ENCODE data around the gene CD68. TPM values are rescaled to one million over a fixed set of nuclear protein-coding genes. Genes with fewer than 3 reads are reported as not detected.

Gene CD68, protein sequence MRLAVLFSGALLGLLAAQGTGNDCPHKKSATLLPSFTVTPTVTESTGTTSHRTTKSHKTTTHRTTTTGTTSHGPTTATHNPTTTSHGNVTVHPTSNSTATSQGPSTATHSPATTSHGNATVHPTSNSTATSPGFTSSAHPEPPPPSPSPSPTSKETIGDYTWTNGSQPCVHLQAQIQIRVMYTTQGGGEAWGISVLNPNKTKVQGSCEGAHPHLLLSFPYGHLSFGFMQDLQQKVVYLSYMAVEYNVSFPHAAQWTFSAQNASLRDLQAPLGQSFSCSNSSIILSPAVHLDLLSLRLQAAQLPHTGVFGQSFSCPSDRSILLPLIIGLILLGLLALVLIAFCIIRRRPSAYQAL
- total RNA-seq: 1 to 10 TPM; 4.8 to 5.3 (median 4.9) TPM

DNA sequence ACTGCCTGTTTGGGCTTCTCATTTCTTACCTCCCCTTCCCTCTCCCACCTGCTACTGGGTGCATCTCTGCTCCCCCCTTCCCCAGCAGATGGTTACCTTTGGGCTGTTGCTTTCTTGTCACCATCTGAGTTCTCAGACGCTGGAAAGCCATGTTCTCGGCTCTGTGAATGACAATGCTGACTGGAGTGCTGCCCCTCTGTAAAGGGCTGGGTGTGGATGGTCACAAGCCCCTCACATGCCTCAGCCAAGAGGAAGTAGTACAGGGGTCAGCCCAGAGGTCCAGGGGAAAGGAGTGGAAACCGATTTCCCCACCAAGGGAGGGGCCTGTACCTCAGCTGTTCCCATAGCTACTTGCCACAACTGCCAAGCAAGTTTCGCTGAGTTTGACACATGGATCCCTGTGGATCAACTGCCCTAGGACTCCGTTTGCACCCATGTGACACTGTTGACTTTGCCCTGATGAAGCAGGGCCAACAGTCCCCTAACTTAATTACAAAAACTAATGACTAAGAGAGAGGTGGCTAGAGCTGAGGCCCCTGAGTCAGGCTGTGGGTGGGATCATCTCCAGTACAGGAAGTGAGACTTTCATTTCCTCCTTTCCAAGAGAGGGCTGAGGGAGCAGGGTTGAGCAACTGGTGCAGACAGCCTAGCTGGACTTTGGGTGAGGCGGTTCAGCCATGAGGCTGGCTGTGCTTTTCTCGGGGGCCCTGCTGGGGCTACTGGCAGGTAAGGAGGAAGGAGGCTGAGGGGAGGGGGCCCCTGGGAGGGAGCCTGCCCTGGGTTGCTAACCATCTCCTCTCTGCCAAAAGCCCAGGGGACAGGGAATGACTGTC, at the start of gene CD68:
Gene CD68 (plus strand): TSS at position 638 of the 833 bp plus-strand sequence. CDS start 40 bp downstream, at position 678.
- ATAC-seq (peak; percentile 58 to 62), DNase-seq (peak; percentile 63)
- peaks cover 83% of the 10 kb centered on the region for H3K4me1 Mint-ChIP-seq (ENCODE audit: low read depth)
- H3K36me3 Mint-ChIP-seq (ENCODE audit: insufficient read depth): peaks cover 53% of the 10 kb centered on the region
- peak within 1 kb of the TSS; percentile 58 for H3K4me3 Mint-ChIP-seq
- H3K27me3 Mint-ChIP-seq (ENCODE audit: low read depth): no peaks in the 10 kb centered on the region
- H3K9me3 Mint-ChIP-seq: no peaks in the 10 kb centered on the region

GRCh38 chr17:7530023-7530900, 49.2 kb upstream of the CD68 start:
- no peaks in the 10 kb centered on the region for H3K4me1 Mint-ChIP-seq (ENCODE audit: low read depth)
- ATAC-seq: no peak
- H3K9me3 Mint-ChIP-seq: no peaks in the 10 kb centered on the region
- no peak for DNase-seq
- no peaks in the 10 kb centered on the region for H3K36me3 Mint-ChIP-seq (ENCODE audit: insufficient read depth)
- H3K4me3 Mint-ChIP-seq: no peak overlapping the region
- no peaks in the 10 kb centered on the region for H3K27me3 Mint-ChIP-seq (ENCODE audit: low read depth)

DNA sequence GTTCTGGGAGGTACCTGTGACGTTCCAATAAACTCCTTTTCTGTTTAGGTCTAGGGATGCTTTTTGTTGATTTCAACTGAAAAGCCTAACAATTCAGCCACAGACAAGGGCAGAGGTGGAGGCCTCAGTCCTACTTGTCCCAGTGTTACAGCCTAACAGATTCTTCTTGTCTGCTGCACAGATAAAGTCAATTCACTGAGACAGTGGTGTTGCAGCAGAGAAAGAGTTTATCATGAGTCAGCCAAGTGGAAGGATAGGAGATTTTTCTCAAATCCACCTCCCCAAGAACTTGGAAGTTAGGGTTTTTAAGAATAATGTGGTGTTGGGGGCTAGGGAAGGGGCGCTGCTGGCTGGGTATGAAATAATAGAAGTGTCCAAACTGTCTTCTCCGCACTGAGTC, 41.4 kb upstream of the CD68 start:
- H3K27me3 Mint-ChIP-seq (ENCODE audit: low read depth): no peaks in the 10 kb centered on the region
- no peaks in the 10 kb centered on the region for H3K36me3 Mint-ChIP-seq (ENCODE audit: insufficient read depth)
- H3K4me1 Mint-ChIP-seq (ENCODE audit: low read depth): no peaks in the 10 kb centered on the region
- H3K4me3 Mint-ChIP-seq: no peak overlapping the region
- no peaks in the 10 kb centered on the region for H3K9me3 Mint-ChIP-seq
- DNase-seq (no peak), ATAC-seq (no peak)

- Mint-ChIP-seq H3K27me3 (ENCODE audit: low read depth) (no peaks in the 10 kb centered on the region), H3K4me3 (no peak overlapping the region), H3K36me3 (ENCODE audit: insufficient read depth) (no peaks in the 10 kb centered on the region), H3K4me1 (ENCODE audit: low read depth) (no peaks in the 10 kb centered on the region), H3K9me3 (no peaks in the 10 kb centered on the region)
- DNase-seq (no peak), ATAC-seq (no peak)
These were observed 40.4 kb upstream of the CD68 start for GRCh38 chr17:7538891-7539545.

- no peaks in the 10 kb centered on the region for H3K4me1 Mint-ChIP-seq (ENCODE audit: low read depth)
- no peaks in the 10 kb centered on the region for H3K27me3 Mint-ChIP-seq (ENCODE audit: low read depth)
- H3K4me3 Mint-ChIP-seq: no peak overlapping the region
- DNase-seq (no peak), ATAC-seq (no peak)
- no peaks in the 10 kb centered on the region for H3K36me3 Mint-ChIP-seq (ENCODE audit: insufficient read depth)
- H3K9me3 Mint-ChIP-seq: no peaks in the 10 kb centered on the region
These were observed 38.3 kb upstream of the CD68 start for GRCh38 chr17:7541074-7541621.

- no peak for ATAC-seq
- H3K4me3 Mint-ChIP-seq: no peak overlapping the region
- DNase-seq: no peak
- peaks cover 14% of the 10 kb centered on the region for H3K4me1 Mint-ChIP-seq (ENCODE audit: low read depth)
- no peaks in the 10 kb centered on the region for H3K9me3 Mint-ChIP-seq
- no peaks in the 10 kb centered on the region for H3K27me3 Mint-ChIP-seq (ENCODE audit: low read depth)
- H3K36me3 Mint-ChIP-seq (ENCODE audit: insufficient read depth): no peaks in the 10 kb centered on the region
These were observed 34.5 kb upstream of the CD68 start for GRCh38 chr17:7544911-7545310.

DNA sequence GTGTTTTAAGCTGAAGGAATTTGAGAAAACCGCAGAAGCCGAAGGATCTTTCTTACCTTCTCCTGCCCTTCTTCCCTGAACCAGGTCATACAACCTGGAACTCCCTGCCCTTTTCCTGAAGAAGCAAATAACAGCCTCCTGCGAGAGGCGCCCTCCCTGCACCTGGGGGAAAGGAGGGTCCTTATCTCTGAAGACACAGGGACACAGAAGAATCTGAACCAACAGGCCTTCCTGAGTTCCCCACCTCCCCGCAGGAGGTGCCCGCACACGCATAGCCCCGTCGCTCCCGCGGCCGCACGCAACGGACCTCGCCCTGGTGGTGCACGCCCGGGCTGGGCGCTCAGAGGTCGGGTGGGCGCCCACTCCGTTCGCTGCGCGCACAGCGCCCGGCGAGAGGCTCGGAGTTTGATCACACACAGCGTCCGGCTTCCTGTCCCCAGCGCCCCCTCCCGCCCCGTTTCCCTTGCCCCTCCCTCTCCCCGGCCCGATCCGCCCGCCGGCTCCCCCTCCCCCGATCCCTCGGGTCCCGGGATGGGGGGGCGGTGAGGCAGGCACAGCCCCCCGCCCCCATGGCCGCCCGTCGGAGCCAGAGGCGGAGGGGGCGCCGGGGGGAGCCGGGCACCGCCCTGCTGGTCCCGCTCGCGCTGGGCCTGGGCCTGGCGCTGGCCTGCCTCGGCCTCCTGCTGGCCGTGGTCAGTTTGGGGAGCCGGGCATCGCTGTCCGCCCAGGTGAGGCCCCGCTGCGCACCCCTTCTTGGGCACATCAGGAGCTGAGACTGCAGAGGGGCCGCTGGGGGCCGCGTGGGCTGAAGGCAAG, 30.6 kb upstream of the CD68 start, which contains the start of gene TNFSF12:
Gene TNFSF12 (plus strand): TSS at position 474 of the 816 bp plus-strand sequence. CDS start 96 bp downstream, at position 570.
- DNase-seq (peak; percentile 37), ATAC-seq (peak; percentile 72 to 73)
- H3K4me3 Mint-ChIP-seq: peak within 1 kb of the TSS; percentile 79
- no peaks in the 10 kb centered on the region for H3K9me3 Mint-ChIP-seq
- no peaks in the 10 kb centered on the region for H3K36me3 Mint-ChIP-seq (ENCODE audit: insufficient read depth)
- H3K4me1 Mint-ChIP-seq (ENCODE audit: low read depth): peaks cover 50% of the 10 kb centered on the region
- no peaks in the 10 kb centered on the region for H3K27me3 Mint-ChIP-seq (ENCODE audit: low read depth)

DNA sequence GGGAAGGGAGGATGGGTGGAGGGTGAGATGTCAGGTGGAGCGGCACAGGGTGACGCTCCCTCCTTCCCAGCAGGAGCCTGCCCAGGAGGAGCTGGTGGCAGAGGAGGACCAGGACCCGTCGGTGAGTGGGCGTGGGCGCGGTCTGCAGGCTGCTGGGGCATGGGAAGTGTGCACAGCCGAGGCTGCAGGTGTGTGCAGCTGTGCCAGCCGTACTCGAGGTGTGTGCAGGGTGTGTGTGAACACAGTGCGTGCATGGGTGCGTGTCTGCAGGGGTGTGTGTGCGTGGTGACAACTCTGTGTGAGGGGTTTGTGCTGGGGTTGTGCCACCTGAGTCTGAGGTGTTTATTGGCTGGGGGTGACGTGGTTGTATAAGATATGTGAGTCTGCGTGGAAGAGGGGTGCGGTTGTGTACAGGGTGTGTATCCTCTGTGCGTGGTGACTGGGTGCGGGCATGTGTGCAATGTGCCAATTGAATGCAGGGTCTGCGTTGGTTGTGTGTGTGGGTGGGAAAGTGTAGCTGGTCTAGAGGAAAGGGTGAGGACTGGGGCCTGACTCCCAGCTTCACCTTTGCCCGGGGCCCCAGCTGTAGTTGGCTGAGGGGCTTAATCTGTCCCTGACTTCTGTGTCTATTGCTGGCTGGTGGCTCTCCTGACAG, 29.9 kb upstream of the CD68 start:
- DNase-seq: peak; percentile 24
- ATAC-seq: peak; percentile 60 to 63
- H3K4me1 Mint-ChIP-seq (ENCODE audit: low read depth): peaks cover 53% of the 10 kb centered on the region
- no peaks in the 10 kb centered on the region for H3K9me3 Mint-ChIP-seq
- H3K36me3 Mint-ChIP-seq (ENCODE audit: insufficient read depth): no peaks in the 10 kb centered on the region
- peak overlapping the region; percentile 71 for H3K4me3 Mint-ChIP-seq
- H3K27me3 Mint-ChIP-seq (ENCODE audit: low read depth): no peaks in the 10 kb centered on the region

GRCh38 chr17:7550344-7550743, 29.1 kb upstream of the CD68 start:
- H3K4me1 Mint-ChIP-seq (ENCODE audit: low read depth): peaks cover 61% of the 10 kb centered on the region
- no peak for ATAC-seq

DNA sequence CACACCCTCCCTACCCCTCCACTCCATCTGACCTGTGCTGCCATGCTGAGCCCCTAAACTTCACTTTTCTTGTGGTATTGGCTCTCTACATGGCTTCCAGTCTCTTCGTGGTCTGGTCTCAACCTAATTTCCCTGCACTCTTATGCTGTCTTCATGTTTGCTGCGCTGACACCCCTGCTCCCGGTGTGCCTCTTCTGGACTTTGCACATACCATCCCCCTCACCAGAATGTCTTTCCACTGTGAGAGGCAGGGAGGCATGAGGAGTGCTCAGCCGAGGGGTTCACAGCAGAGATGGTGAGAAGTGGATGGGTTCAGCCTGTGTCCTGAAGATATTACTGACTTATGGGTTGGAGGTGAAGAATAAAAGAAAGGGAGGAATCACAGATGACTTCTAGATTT, 28.0 kb upstream of the CD68 start:
- no peaks in the 10 kb centered on the region for H3K27me3 Mint-ChIP-seq (ENCODE audit: low read depth)
- H3K4me3 Mint-ChIP-seq: no peak overlapping the region
- ATAC-seq (no peak), DNase-seq (no peak)
- no peaks in the 10 kb centered on the region for H3K9me3 Mint-ChIP-seq
- peaks cover under 1% of the 10 kb centered on the region for H3K36me3 Mint-ChIP-seq (ENCODE audit: insufficient read depth)
- H3K4me1 Mint-ChIP-seq (ENCODE audit: low read depth): peaks cover 66% of the 10 kb centered on the region

More at GRCh38 chr17:7550344-7550743, 29.1 kb upstream of the CD68 start:
- Mint-ChIP-seq H3K4me3 (no peak overlapping the region), H3K9me3 (no peaks in the 10 kb centered on the region), H3K27me3 (ENCODE audit: low read depth) (no peaks in the 10 kb centered on the region), H3K36me3 (ENCODE audit: insufficient read depth) (no peaks in the 10 kb centered on the region)
- no peak for DNase-seq

DNA sequence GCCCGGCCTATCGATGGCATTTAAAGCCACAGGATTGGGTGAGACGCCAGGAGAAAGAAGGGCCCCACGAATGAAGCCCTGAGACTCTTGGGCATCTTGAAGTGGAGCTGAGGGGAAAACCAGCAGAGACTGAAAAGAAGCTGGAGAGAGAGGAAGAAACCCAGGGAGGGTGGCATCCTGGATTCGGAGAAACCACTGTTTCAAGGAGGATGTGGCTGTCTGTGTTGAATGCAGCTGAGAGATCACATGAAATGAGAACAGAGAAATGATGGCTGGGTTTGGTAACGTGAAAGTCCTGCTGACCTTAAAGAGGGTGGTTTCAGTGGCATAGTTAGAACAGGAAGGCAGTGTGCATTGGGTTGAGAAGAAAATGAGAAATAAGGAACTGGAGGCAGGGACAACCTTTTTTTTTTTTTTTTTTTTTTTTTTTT, 26.8 kb upstream of the CD68 start:
- Mint-ChIP-seq H3K36me3 (ENCODE audit: insufficient read depth) (peaks cover 4% of the 10 kb centered on the region), H3K4me1 (ENCODE audit: low read depth) (peaks cover 66% of the 10 kb centered on the region), H3K9me3 (no peaks in the 10 kb centered on the region), H3K4me3 (peak overlapping the region; percentile 62), H3K27me3 (ENCODE audit: low read depth) (no peaks in the 10 kb centered on the region)
- no peak for DNase-seq
- ATAC-seq: peak; percentile 25 to 36

DNA sequence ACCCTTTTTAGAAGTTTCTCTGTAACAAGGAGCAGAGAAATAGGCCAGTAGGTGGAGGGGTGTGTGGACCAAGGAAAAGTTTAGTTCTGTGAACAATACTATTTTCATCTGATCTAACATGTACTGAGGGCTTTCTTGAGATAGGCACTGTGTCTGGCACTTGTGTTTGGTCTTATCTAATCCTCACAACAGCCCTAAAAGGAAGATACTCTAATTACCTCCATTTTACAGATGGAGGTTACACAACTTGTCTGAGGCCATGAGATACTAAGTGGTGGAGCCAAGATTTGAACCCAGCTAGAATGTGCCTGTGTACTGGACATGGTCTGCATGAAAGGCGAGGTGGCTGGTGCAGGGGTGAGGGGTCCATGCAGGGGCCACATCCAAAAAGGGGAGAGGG, 26.1 kb upstream of the CD68 start:
- peaks cover 66% of the 10 kb centered on the region for H3K4me1 Mint-ChIP-seq (ENCODE audit: low read depth)
- H3K36me3 Mint-ChIP-seq (ENCODE audit: insufficient read depth): peaks cover 4% of the 10 kb centered on the region

More for the DNA sequence above, 26.1 kb upstream of the CD68 start:
- H3K4me3 Mint-ChIP-seq: no peak overlapping the region
- no peak for DNase-seq
- H3K9me3 Mint-ChIP-seq: no peaks in the 10 kb centered on the region
- H3K27me3 Mint-ChIP-seq (ENCODE audit: low read depth): no peaks in the 10 kb centered on the region
- no peak for ATAC-seq
